ENCODE measurements around the gene NOTCH2.
"Not testable (repeated sequence)": the region's sequence is repeated elsewhere in the genome, so short reads cannot be mapped to it uniquely, and the experiment has no call there.

The NOTCH2 gene

DNA sequence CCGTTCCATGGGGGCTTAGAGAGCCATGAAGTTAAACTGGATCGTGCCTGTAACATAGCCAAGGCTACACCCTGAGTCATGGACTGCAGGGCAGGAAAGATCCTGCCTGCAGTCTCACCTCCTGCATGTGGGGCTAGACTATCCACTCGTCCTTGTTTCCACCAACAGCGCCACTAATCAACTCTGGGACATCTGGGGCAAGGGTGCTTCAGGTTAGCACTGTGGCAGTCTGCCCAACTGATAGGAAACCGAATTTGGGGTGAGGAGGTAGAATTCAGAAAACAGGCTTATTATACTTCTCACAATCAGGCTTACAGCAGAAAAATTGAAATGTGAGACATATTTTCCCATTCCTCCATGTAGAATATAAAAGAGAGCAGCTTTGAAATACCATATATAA, 88.0 kb downstream of the NOTCH2 start (continued):
- TF ChIP-seq, protein P1, sequence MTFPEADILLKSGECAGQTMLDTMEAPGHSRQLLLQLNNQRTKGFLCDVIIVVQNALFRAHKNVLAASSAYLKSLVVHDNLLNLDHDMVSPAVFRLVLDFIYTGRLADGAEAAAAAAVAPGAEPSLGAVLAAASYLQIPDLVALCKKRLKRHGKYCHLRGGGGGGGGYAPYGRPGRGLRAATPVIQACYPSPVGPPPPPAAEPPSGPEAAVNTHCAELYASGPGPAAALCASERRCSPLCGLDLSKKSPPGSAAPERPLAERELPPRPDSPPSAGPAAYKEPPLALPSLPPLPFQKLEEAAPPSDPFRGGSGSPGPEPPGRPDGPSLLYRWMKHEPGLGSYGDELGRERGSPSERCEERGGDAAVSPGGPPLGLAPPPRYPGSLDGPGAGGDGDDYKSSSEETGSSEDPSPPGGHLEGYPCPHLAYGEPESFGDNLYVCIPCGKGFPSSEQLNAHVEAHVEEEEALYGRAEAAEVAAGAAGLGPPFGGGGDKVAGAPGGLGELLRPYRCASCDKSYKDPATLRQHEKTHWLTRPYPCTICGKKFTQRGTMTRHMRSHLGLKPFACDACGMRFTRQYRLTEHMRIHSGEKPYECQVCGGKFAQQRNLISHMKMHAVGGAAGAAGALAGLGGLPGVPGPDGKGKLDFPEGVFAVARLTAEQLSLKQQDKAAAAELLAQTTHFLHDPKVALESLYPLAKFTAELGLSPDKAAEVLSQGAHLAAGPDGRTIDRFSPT (tag by site-specific recombination; IDR thresholded peaks at IDR 0.05), result no peak
- TF ChIP-seq, protein P2, sequence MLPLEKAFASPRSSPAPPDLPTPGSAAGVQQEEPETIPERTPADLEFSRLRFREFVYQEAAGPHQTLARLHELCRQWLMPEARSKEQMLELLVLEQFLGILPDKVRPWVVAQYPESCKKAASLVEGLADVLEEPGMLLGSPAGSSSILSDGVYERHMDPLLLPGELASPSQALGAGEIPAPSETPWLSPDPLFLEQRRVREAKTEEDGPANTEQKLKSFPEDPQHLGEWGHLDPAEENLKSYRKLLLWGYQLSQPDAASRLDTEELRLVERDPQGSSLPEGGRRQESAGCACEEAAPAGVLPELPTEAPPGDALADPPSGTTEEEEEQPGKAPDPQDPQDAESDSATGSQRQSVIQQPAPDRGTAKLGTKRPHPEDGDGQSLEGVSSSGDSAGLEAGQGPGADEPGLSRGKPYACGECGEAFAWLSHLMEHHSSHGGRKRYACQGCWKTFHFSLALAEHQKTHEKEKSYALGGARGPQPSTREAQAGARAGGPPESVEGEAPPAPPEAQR (tag by site-specific recombination; IDR thresholded peaks at IDR 0.05), result no peak
- no peak for TF ChIP-seq ZNF391 (tag by site-specific recombination; IDR thresholded peaks at IDR 0.05; ENCODE audit: borderline replicate concordance, low read depth)
- TF ChIP-seq, protein P3, sequence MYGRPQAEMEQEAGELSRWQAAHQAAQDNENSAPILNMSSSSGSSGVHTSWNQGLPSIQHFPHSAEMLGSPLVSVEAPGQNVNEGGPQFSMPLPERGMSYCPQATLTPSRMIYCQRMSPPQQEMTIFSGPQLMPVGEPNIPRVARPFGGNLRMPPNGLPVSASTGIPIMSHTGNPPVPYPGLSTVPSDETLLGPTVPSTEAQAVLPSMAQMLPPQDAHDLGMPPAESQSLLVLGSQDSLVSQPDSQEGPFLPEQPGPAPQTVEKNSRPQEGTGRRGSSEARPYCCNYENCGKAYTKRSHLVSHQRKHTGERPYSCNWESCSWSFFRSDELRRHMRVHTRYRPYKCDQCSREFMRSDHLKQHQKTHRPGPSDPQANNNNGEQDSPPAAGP (tag by site-specific recombination; IDR thresholded peaks at IDR 0.05), result no peak
- TF ChIP-seq, protein P4, sequence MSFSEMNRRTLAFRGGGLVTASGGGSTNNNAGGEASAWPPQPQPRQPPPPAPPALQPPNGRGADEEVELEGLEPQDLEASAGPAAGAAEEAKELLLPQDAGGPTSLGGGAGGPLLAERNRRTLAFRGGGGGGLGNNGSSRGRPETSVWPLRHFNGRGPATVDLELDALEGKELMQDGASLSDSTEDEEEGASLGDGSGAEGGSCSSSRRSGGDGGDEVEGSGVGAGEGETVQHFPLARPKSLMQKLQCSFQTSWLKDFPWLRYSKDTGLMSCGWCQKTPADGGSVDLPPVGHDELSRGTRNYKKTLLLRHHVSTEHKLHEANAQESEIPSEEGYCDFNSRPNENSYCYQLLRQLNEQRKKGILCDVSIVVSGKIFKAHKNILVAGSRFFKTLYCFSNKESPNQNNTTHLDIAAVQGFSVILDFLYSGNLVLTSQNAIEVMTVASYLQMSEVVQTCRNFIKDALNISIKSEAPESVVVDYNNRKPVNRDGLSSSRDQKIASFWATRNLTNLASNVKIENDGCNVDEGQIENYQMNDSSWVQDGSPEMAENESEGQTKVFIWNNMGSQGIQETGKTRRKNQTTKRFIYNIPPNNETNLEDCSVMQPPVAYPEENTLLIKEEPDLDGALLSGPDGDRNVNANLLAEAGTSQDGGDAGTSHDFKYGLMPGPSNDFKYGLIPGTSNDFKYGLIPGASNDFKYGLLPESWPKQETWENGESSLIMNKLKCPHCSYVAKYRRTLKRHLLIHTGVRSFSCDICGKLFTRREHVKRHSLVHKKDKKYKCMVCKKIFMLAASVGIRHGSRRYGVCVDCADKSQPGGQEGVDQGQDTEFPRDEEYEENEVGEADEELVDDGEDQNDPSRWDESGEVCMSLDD (tag by site-specific recombination; IDR thresholded peaks at IDR 0.05), result no peak
- no peak for TF ChIP-seq ZNF404 (tag by site-specific recombination; IDR thresholded peaks at IDR 0.05)
- TF ChIP-seq ZNF138 (tag by site-specific recombination; IDR thresholded peaks at IDR 0.05; ENCODE audit: borderline replicate concordance), result no peak
- no peak for TF ChIP-seq ZNF174 (tag by site-specific recombination; IDR thresholded peaks at IDR 0.05)
- no peak for TF ChIP-seq ZNF221 (tag by site-specific recombination; IDR thresholded peaks at IDR 0.05; ENCODE audit: borderline replicate concordance)

DNA sequence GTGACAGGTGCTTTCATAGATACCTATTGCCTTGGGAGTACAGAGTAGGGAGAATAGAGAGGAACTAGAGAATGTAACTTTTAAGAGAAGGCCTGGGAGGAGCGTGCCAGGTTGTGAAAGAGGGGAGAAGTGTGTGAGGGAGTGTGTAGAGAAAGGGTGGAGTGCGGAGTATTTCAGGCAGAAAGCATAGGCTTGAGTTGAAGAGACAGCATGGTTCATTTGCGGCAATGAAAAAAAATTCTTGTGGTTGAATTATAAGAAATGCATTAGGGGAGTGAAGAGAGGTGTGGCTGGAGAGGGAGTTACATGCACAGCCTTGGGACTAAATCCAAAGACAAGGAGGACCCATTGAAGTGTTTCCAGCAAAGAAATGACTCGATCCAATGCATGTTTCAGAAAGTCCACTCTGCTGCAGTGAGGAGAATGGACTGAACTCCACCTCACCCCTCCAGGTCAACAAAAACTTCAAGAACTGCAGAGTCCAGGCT, 91.4 kb downstream of the NOTCH2 start:
- TF ChIP-seq ZNF654 (tag by site-specific recombination; IDR thresholded peaks at IDR 0.05; ENCODE audit: low read depth) (no peak), ZNF16 (tag by site-specific recombination; IDR thresholded peaks at IDR 0.05; ENCODE audit: low read depth) (no peak), ZNF76 (tag by site-specific recombination; IDR thresholded peaks at IDR 0.05; ENCODE audit: borderline replicate concordance, low read depth) (no peak), ZNF112 (tag by site-specific recombination; IDR thresholded peaks at IDR 0.05) (no peak), ZNF670 (tag by site-specific recombination; IDR thresholded peaks at IDR 0.05; ENCODE audit: low read depth) (no peak), KLF1 (tag by site-specific recombination; IDR thresholded peaks at IDR 0.05) (peak; percentile 42; the same call in 1 of the 2 replicates), ZBTB17 (tag by site-specific recombination; IDR thresholded peaks at IDR 0.05) (no peak), ZNF571 (tag by site-specific recombination; IDR thresholded peaks at IDR 0.05) (no peak)
- POLR2A ChIA-PET, result no interaction called here
- no peaks in the 10 kb centered on the region for H3K9me3 ChIP-seq (ENCODE audit: control insufficient read depth, insufficient read depth, low read depth, low read length)
- no peak overlapping the region for H3K4me3 ChIP-seq (ENCODE audit: low read depth, low read length)
- no peaks in the 10 kb centered on the region for H3K4me1 ChIP-seq (ENCODE audit: control insufficient read depth, insufficient read depth, low read length)
- CTCF ChIA-PET, result interaction anchor here (2.6 kb wide), 1 partner anchor 10 kb away, joined by 10 read pairs; no protein-coding TSS in a partner anchor
- H3K36me3 ChIP-seq (ENCODE audit: control insufficient read depth in 2 of 2, insufficient read depth in 1 of 2, low read length in 2 of 2), result 0 out of 3 replicates have a peak, but pooled peaks cover 0 to under 1% of the 10 kb centered on the region in 2 experiments
- H3K27ac ChIP-seq (ENCODE audit: extremely low read depth, low read depth, low read length), result no peak overlapping the region

DNA sequence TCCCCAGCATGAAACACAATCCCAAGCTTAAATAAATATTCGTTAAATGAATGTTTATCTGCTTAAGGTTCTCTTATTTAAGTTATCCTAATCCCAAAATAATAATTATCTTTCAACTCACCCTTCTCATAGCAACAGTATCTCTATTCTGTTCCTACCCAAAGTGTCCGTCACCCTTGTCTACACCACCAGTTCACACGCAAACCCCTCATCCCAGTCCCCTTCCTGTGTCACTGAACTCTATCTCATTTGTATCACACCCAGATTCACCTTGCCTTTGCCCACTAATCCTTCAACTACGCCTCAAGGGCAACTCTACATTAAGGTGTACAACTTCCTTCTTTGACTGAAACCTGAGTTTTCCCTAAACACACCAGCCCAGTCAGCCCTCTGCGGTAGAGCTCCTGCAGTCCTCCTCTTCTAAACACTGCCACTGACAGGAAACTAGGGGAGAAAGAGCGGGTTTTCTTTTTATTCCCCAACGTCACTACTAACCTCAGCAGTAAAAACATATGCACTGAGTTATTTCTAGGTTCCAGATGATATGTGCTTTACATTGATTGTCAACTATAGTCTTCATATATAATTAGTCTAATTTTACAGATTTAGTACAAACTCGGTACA, 92.2 kb downstream of the NOTCH2 start:
- H3K36me3 ChIP-seq (ENCODE audit: control insufficient read depth in 2 of 2, insufficient read depth in 1 of 2, low read length in 2 of 2); H3K4me3 ChIP-seq (ENCODE audit: low read depth, low read length); H3K4me1 ChIP-seq (ENCODE audit: control insufficient read depth, insufficient read depth, low read length); H3K9me3 ChIP-seq (ENCODE audit: control insufficient read depth, insufficient read depth, low read depth, low read length); H3K27ac ChIP-seq (ENCODE audit: extremely low read depth, low read depth, low read length); POLR2A ChIA-PET: not testable (repeated sequence)
- CTCF ChIA-PET, result interaction anchor here (2.6 kb wide), 1 partner anchor 9 kb away, joined by 10 read pairs; no protein-coding TSS in a partner anchor
